H1 (cell line): Measurements from ENCODE around the gene TMEM178B.

Experiments used
- CBX5 ChIP-seq: fragments of 300-800, 300-1000 bp; sonication (generic); IDR thresholded peaks from 2 replicates; pipeline ENCODE4 v1.7.1; 2016; ENCODE audit warnings: antibody characterized with exemption, low read length, low read depth
- CBX8 ChIP-seq: fragments of 300-800, 300-1000 bp; sonication (generic); IDR thresholded peaks from 2 replicates; pipeline ENCODE4 v1.7.1; 2016; ENCODE audit warnings: low read depth, low read length, borderline replicate concordance
- EGR1 ChIP-seq: IDR thresholded peaks from 2 replicates; pipeline ENCODE4 v1.6.1; 2011; ENCODE audit warnings: low read depth, low read length, borderline replicate concordance
- EZH2 ChIP-seq: fragments of 200-600 bp; sonication (generic); IDR thresholded peaks from 2 replicates; pipeline ENCODE4 v1.7.1; 2012; ENCODE audit warnings: low read depth, mild to moderate bottlenecking, moderate library complexity, low read length, inconsistent platforms; ENCODE audit not compliant: severe bottlenecking
- JUN ChIP-seq: IDR thresholded peaks from 2 replicates; pipeline ENCODE4 v1.6.1; 2011; ENCODE audit warnings: low read depth, mild to moderate bottlenecking, improper control_type of control experiment, low read length
- POLR2A ChIP-seq, 2 experiments: IDR thresholded peaks; 1 replicate in 1 of 2; 2 replicates in 1 of 2; pipeline ENCODE4 v1.6.1; 2011; ENCODE audit warnings: low read depth in 2 of 2, low read length in 2 of 2, mild to moderate bottlenecking in 2 of 2; ENCODE audit errors: control extremely low read depth in 1 of 2
- POLR2AphosphoS5 ChIP-seq: IDR thresholded peaks from 2 replicates; pipeline ENCODE4 v1.6.1; 2011; ENCODE audit warnings: low read depth, low read length
- SP1 ChIP-seq: IDR thresholded peaks from 2 replicates; pipeline ENCODE4 v1.6.1; 2011; ENCODE audit warnings: low read depth, low read length
- SUZ12 ChIP-seq: fragments of 200-600 bp; sonication (generic); IDR thresholded peaks from 2 replicates; pipeline ENCODE4 v1.6.1; 2012; ENCODE audit warnings: mild to moderate bottlenecking, inconsistent platforms, low read length, moderate library complexity, mixed read lengths
- TAF1 ChIP-seq: IDR thresholded peaks from 2 replicates; pipeline ENCODE4 v1.6.1; 2011; ENCODE audit warnings: mild to moderate bottlenecking, low read depth, low read length
- TEAD4 ChIP-seq: IDR thresholded peaks from 2 replicates; pipeline ENCODE4 v1.6.1; 2012; ENCODE audit warnings: low read depth, low read length, inconsistent platforms, mixed read lengths
- YY1 ChIP-seq: IDR thresholded peaks from 2 replicates; pipeline ENCODE4 v1.6.1; 2011; ENCODE audit warnings: low read depth, mild to moderate bottlenecking, low read length
- TF ChIP-seq, protein P1 (sequence below), 3 experiments: IDR thresholded peaks; 1 replicate in 2 of 3; 2 replicates in 1 of 3; pipeline versions ENCODE4 v1.5.1 to v1.6.1; 2011; ENCODE audit warnings: low read length in 3 of 3, mild to moderate bottlenecking in 3 of 3, inconsistent platforms in 2 of 3, low read depth in 1 of 3, moderate library complexity in 1 of 3; ENCODE audit not compliant: insufficient read depth in 1 of 3; ENCODE audit errors: control extremely low read depth in 1 of 3
- TF ChIP-seq, protein P2 (sequence below): IDR thresholded peaks from 2 replicates; pipeline ENCODE4 v1.6.1; 2011; ENCODE audit warnings: low read length, improper control_type of control experiment

GRCh38 chr7:141416650-141417270 is 342.9 kb downstream of the TMEM178B start:
- TF ChIP-seq, protein P1, sequence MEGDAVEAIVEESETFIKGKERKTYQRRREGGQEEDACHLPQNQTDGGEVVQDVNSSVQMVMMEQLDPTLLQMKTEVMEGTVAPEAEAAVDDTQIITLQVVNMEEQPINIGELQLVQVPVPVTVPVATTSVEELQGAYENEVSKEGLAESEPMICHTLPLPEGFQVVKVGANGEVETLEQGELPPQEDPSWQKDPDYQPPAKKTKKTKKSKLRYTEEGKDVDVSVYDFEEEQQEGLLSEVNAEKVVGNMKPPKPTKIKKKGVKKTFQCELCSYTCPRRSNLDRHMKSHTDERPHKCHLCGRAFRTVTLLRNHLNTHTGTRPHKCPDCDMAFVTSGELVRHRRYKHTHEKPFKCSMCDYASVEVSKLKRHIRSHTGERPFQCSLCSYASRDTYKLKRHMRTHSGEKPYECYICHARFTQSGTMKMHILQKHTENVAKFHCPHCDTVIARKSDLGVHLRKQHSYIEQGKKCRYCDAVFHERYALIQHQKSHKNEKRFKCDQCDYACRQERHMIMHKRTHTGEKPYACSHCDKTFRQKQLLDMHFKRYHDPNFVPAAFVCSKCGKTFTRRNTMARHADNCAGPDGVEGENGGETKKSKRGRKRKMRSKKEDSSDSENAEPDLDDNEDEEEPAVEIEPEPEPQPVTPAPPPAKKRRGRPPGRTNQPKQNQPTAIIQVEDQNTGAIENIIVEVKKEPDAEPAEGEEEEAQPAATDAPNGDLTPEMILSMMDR (IDR thresholded peaks at IDR 0.05; ENCODE audit: control extremely low read depth in 1 of 3, insufficient read depth in 1 of 3, low read depth in 1 of 3, low read length in 3 of 3), result no peak
- TF ChIP-seq, protein P2, sequence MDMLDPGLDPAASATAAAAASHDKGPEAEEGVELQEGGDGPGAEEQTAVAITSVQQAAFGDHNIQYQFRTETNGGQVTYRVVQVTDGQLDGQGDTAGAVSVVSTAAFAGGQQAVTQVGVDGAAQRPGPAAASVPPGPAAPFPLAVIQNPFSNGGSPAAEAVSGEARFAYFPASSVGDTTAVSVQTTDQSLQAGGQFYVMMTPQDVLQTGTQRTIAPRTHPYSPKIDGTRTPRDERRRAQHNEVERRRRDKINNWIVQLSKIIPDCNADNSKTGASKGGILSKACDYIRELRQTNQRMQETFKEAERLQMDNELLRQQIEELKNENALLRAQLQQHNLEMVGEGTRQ, result no peak
- TF ChIP-seq CBX5, result no peak
- TF ChIP-seq POLR2A (IDR thresholded peaks at IDR 0.05; ENCODE audit: control extremely low read depth in 1 of 2, low read depth in 2 of 2, low read length in 2 of 2), result no peak
- no peak for TF ChIP-seq EGR1
- no peak for TF ChIP-seq SP1
- no peak for TF ChIP-seq YY1
- no peak for TF ChIP-seq TAF1
- TF ChIP-seq SUZ12, result no peak
- no peak for TF ChIP-seq JUN
- TF ChIP-seq EZH2, result no peak
- no peak for TF ChIP-seq POLR2AphosphoS5
- TF ChIP-seq CBX8, result no peak
- no peak for TF ChIP-seq TEAD4
